Adrenal gland (tissue), 5 donors: Measurements from ENCODE around the gene CLPX.

Experiments used
- CTCF ChIP-seq, 6 experiments: fragments of 450-650 bp in 4 of 6; fragments of 200-600 bp in 2 of 6; sonication (generic) in 1 of 6; IDR thresholded peaks; 1 replicate in 5 of 6; 2 replicates in 1 of 6; pipeline versions ENCODE4 v1.5.1 to v1.8.0; 2016 to 2021; ENCODE audit warnings: antibody characterized with exemption in 6 of 6, mild to moderate bottlenecking in 2 of 6, moderate library complexity in 1 of 6
- POLR2A ChIP-seq, 2 donors: fragments of 450-650 bp; IDR thresholded peaks; one replicate each; pipeline ENCODE4 v1.6.1; 2017; ENCODE audit warnings: antibody characterized with exemption in 2 of 2, mild to moderate bottlenecking in 2 of 2, moderate library complexity in 1 of 2
- donor health status: DM: no; HTN: no; CAD: no.

GRCh38 chr15:65206750-65207149 lies 21.6 kb upstream of the CLPX start:
- TF ChIP-seq CTCF (IDR thresholded peaks at IDR 0.05) (no peak), POLR2A (IDR thresholded peaks at IDR 0.05) (no peak)
